GM12878 (cell line): ENCODE measurements around the gene UTP25. TPM values are rescaled to one million over a fixed set of nuclear protein-coding genes. Genes with fewer than 3 reads are reported as not detected.

ENCODE experiments used
- ATAC-seq: fragments of 200-7000 bp; cut with Tn5 transposase; 3 replicates; pipeline ENCODE4 v1.9.1; 2020; ENCODE audit warnings: mild to moderate bottlenecking, moderate library complexity
- BruUV-seq: library from RNA; stranded (reverse); fragments of 400-500 nt; replicated peaks from 2 replicates; lab custom pipeline; 2021; lab: Mats Ljungman, UMichigan
- CTCF ChIA-PET: fragments of 300-600 bp; sonication (Branson Sonifier 250); formaldehyde crosslinking; extraction: SDS; loops from one replicate; lab custom pipeline; 2021; ENCODE audit warnings: inconsistent platforms; lab: Yijun Ruan, JAX
- POLR2A ChIA-PET: fragments of 350-600 bp; formaldehyde crosslinking; extraction: SDS; loops from one replicate; lab custom pipeline; 2021; ENCODE audit warnings: inconsistent platforms; lab: Charles Lee
- RAD21 ChIA-PET: fragments of 300-600 bp; sonication (Branson Sonifier 250); formaldehyde crosslinking; loops from one replicate; lab custom pipeline; 2023; ENCODE audit warnings: antibody characterized with exemption; ENCODE audit not compliant: unreplicated experiment; lab: Charles Lee
- SMC1A ChIA-PET: fragments of 300-600 bp; sonication (Branson Sonifier 250); formaldehyde crosslinking; loops from one replicate; lab custom pipeline; 2023; ENCODE audit not compliant: unreplicated experiment, uncharacterized antibody; lab: Charles Lee
- DNase-seq: peaks from one replicate; pipeline ENCODE4 v3.0.0-alpha.2; 2011; ENCODE audit warnings: low read depth, low spot score
- FAIRE-seq: peaks from 3 replicates; lab custom pipeline; 2011; peaks lifted over from hg19 to GRCh38; lab: Jason Lieb, UNC
- H2AFZ ChIP-seq: 2 replicates; pipeline ENCODE4 v1.6.0; 2011; ENCODE audit warnings: low read depth, low read length, control low read depth; ENCODE audit not compliant: control insufficient read depth
- H3K27ac ChIP-seq: 2 replicates; pipeline ENCODE4 v1.5.1; 2011; ENCODE audit warnings: control low read depth; ENCODE audit not compliant: control insufficient read depth, insufficient read depth
- H3K27me3 ChIP-seq, 2 experiments: replicated peaks in 1 of 2; 2 replicates each; pipeline versions ENCODE4 v1.6.0 to v1.6.1; 2011; ENCODE audit warnings: low read length in 1 of 2; ENCODE audit not compliant: control insufficient read depth in 2 of 2, insufficient read depth in 2 of 2
- H3K36me3 ChIP-seq, 2 experiments: 2 replicates each; pipeline ENCODE4 v1.5.1; 2011; ENCODE audit warnings: low read length in 1 of 2; ENCODE audit not compliant: control insufficient read depth in 2 of 2, insufficient read depth in 2 of 2
- H3K4me1 ChIP-seq: 2 replicates; pipeline ENCODE4 v1.6.1; 2011; ENCODE audit warnings: mild to moderate bottlenecking, low read length, moderate library complexity, mixed read lengths; ENCODE audit not compliant: control insufficient read depth, insufficient read depth
- H3K4me2 ChIP-seq: 2 replicates; pipeline ENCODE4 v1.6.0; 2011; ENCODE audit warnings: control low read depth; ENCODE audit not compliant: control insufficient read depth, insufficient read depth
- H3K4me3 ChIP-seq: fragments of 200-600 bp; sonication (generic); 2 replicates; pipeline ENCODE4 v1.5.1; 2016
- H3K79me2 ChIP-seq: 2 replicates; pipeline ENCODE4 v1.6.0; 2011; ENCODE audit warnings: low read length; ENCODE audit not compliant: control insufficient read depth, insufficient read depth
- H3K9ac ChIP-seq: 2 replicates; pipeline ENCODE4 v1.8.0; 2011; ENCODE audit warnings: low read length, control low read depth, mixed read lengths; ENCODE audit not compliant: control insufficient read depth, insufficient read depth
- H3K9me3 ChIP-seq: replicated peaks from 3 replicates; pipeline ENCODE4 v1.5.1; 2011; ENCODE audit warnings: mild to moderate bottlenecking, low read length; ENCODE audit not compliant: control insufficient read depth, insufficient read depth
- H4K20me1 ChIP-seq: 2 replicates; pipeline ENCODE4 v1.6.0; 2011; ENCODE audit not compliant: control insufficient read depth, insufficient read depth
- CREB1 ChIP-seq: IDR thresholded peaks from 2 replicates; pipeline ENCODE4 v1.6.1; 2012; ENCODE audit warnings: low read depth, mild to moderate bottlenecking, inconsistent platforms
- MTA2 ChIP-seq: fragments of 450-650 bp; IDR thresholded peaks from 2 replicates; pipeline ENCODE4 v1.6.1; 2016; ENCODE audit warnings: low read depth, mild to moderate bottlenecking, moderate library complexity
- NR2C2 ChIP-seq: IDR thresholded peaks from 2 replicates; pipeline ENCODE4 v1.6.1; 2011; ENCODE audit warnings: borderline replicate concordance, low read depth; ENCODE audit not compliant: control insufficient read depth, insufficient read length
- RFX5 ChIP-seq: IDR thresholded peaks from 2 replicates; pipeline ENCODE4 v1.6.1; 2011; ENCODE audit warnings: low read depth, low read length, improper control_type of control experiment
- SREBF2 ChIP-seq: IDR thresholded peaks from 2 replicates; pipeline ENCODE4 v1.6.1; 2012; ENCODE audit warnings: mild to moderate bottlenecking, low read length
- STAT1 ChIP-seq: fragments of 450-650 bp; conservative IDR thresholded peaks from 2 replicates; pipeline ENCODE4 v1.6.1; 2014; ENCODE audit warnings: antibody characterized with exemption, mild to moderate bottlenecking
- ZBED1 ChIP-seq: IDR thresholded peaks from 2 replicates; pipeline ENCODE4 v1.6.1; 2016; ENCODE audit warnings: borderline replicate concordance
- ZNF384 ChIP-seq: IDR thresholded peaks from 2 replicates; pipeline ENCODE4 v1.6.1; 2012; ENCODE audit warnings: low read depth, mild to moderate bottlenecking, low read length, improper control_type of control experiment, borderline replicate concordance
- ZNF622 ChIP-seq: fragments of 450-650 bp; IDR thresholded peaks from 2 replicates; pipeline ENCODE4 v1.6.1; 2017; ENCODE audit warnings: mild to moderate bottlenecking, inconsistent platforms
- WGBS: methylation state at CpG from one replicate; pipeline ENCODE4 v1.1.6; 2016; ENCODE audit warnings: low lambda C conversion rate; ENCODE audit not compliant: insufficient replicate concordance, insufficient coverage; ENCODE audit errors: missing lambda C conversion rate; 5-methylcytosine and 5-hydroxymethylcytosine counted together
- in situ Hi-C: fragments of 300-500 bp; cut with MboI; formaldehyde crosslinking; loops from 9 replicates; pipeline ENCODE4 v1.14.3; 2018; ENCODE audit warnings: mixed read lengths
- intact Hi-C: fragments of 100-400 bp; cut with micrococcal nuclease; formaldehyde crosslinking; loops from one replicate; pipeline ENCODE4 v1.14.2; 2022; ENCODE audit not compliant: unreplicated experiment
- polyA plus RNA-seq, 11 experiments: library from polyadenylated mRNA; depleted of rRNA in 4 of 11; unstranded in 6 of 11; stranded (reverse) in 5 of 11; fragments of >200 nt; fragmentation: Nextera tagmentation in 4 of 11; fragmentation: Illumina TruSeq in 1 of 11; extraction: Ambion mirVana in 4 of 11; extraction: Trizol in 1 of 11; gene quantifications; 1 replicate in 1 of 11; 2 replicates in 10 of 11; pipeline versions ENCODE4 v1.2.1 to v1.2.3, GENCODE V29; 2011 to 2016; ENCODE audit warnings: inconsistent platforms in 2 of 11, missing spikeins in 2 of 11, low read depth in 1 of 11
- total RNA-seq, 4 experiments: library from RNA; depleted of rRNA in 3 of 4; stranded (reverse); fragments of >200 nt in 3 of 4; fragmentation: Illumina TruSeq in 1 of 4; extraction: Trizol in 1 of 4; gene quantifications; 2 replicates each; pipeline versions ENCODE4 v1.2.1 to v1.2.3, GENCODE V29; 2013 to 2021
- TF ChIP-seq, protein P1 (sequence below): fragments of 450-650 bp; IDR thresholded peaks from 2 replicates; pipeline ENCODE4 v1.6.1; 2018; ENCODE audit warnings: borderline replicate concordance, mild to moderate bottlenecking; ENCODE audit not compliant: partially characterized antibody
- TF ChIP-seq, protein P2 (sequence below): fragments of 450-650 bp; IDR thresholded peaks from 2 replicates; pipeline ENCODE4 v1.6.1; 2017; ENCODE audit warnings: mild to moderate bottlenecking, low read depth, inconsistent platforms; ENCODE audit not compliant: poor library complexity, severe bottlenecking
- TF ChIP-seq, protein P3 (sequence below): fragments of 150-350 bp; IDR thresholded peaks from 2 replicates; pipeline ENCODE4 v1.6.1; 2014; ENCODE audit warnings: mild to moderate bottlenecking, low read depth, low read length

Gene UTP25
- total and polyA plus RNA-seq, 10 of the 15 experiments (the other 5 are each of a cell fraction or from before 2014, with no cell fraction given) = 3.0 to 13.3 (median 8.5) TPM

DNA sequence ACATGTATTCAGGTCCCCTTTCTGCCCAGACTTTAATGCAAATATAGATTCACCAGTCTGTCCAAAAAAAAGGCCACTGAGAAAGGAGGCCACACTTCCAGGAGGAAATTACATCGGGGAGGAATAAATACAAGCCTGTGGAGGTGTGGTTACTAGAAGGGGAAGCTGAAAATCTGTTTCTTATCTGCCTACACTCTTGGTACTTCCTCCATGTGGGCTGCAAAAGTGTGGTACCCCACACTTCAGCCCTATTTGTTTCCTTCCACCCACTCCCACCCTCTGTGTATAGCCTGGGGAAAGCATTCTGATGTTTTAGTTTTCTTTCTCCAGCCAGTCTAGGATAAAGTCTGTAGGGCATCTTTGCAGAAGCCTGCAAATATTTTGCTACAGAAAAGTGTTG lies 38.4 kb downstream of the UTP25 start:
- H4K20me1 ChIP-seq = no peaks in the 10 kb centered on the region
- no peak for TF ChIP-seq ZBED1
- TF ChIP-seq, protein P1, sequence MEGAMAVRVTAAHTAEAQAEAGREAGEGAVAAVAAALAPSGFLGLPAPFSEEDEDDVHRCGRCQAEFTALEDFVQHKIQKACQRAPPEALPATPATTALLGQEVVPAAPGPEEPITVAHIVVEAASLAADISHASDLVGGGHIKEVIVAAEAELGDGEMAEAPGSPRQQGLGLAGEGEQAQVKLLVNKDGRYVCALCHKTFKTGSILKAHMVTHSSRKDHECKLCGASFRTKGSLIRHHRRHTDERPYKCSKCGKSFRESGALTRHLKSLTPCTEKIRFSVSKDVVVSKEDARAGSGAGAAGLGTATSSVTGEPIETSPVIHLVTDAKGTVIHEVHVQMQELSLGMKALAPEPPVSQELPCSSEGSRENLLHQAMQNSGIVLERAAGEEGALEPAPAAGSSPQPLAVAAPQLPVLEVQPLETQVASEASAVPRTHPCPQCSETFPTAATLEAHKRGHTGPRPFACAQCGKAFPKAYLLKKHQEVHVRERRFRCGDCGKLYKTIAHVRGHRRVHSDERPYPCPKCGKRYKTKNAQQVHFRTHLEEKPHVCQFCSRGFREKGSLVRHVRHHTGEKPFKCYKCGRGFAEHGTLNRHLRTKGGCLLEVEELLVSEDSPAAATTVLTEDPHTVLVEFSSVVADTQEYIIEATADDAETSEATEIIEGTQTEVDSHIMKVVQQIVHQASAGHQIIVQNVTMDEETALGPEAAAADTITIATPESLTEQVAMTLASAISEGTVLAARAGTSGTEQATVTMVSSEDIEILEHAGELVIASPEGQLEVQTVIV = no peak
- no peak for TF ChIP-seq NR2C2
- TF ChIP-seq, protein P2, sequence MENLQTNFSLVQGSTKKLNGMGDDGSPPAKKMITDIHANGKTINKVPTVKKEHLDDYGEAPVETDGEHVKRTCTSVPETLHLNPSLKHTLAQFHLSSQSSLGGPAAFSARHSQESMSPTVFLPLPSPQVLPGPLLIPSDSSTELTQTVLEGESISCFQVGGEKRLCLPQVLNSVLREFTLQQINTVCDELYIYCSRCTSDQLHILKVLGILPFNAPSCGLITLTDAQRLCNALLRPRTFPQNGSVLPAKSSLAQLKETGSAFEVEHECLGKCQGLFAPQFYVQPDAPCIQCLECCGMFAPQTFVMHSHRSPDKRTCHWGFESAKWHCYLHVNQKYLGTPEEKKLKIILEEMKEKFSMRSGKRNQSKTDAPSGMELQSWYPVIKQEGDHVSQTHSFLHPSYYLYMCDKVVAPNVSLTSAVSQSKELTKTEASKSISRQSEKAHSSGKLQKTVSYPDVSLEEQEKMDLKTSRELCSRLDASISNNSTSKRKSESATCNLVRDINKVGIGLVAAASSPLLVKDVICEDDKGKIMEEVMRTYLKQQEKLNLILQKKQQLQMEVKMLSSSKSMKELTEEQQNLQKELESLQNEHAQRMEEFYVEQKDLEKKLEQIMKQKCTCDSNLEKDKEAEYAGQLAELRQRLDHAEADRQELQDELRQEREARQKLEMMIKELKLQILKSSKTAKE = no peak
- no peak for TF ChIP-seq MTA2
- no peak for TF ChIP-seq STAT1
- no peak for TF ChIP-seq CREB1
- no peak for TF ChIP-seq ZNF622
- no peak for TF ChIP-seq RFX5
- no peak for TF ChIP-seq ZNF384
- no peak for TF ChIP-seq SREBF2
- TF ChIP-seq, protein P3, sequence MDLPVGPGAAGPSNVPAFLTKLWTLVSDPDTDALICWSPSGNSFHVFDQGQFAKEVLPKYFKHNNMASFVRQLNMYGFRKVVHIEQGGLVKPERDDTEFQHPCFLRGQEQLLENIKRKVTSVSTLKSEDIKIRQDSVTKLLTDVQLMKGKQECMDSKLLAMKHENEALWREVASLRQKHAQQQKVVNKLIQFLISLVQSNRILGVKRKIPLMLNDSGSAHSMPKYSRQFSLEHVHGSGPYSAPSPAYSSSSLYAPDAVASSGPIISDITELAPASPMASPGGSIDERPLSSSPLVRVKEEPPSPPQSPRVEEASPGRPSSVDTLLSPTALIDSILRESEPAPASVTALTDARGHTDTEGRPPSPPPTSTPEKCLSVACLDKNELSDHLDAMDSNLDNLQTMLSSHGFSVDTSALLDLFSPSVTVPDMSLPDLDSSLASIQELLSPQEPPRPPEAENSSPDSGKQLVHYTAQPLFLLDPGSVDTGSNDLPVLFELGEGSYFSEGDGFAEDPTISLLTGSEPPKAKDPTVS = no peak
- no TSS peak for BruUV-seq
- H3K4me1 ChIP-seq = no peaks in the 10 kb centered on the region
- H3K79me2 ChIP-seq = no peaks in the 10 kb centered on the region
- WGBS = 0% methylated on average over 1 of the region's 1 CpG
- no peak for ATAC-seq
- DNase-seq = no peak
- no peak overlapping the region for H3K27ac ChIP-seq
- SMC1A ChIA-PET = no interaction called here
- POLR2A ChIA-PET = interaction anchor here (0.6 kb wide), 1 partner anchor 519 kb away, joined by 3 read pairs; no protein-coding TSS in a partner anchor
- H3K27me3 ChIP-seq = no peaks in the 10 kb centered on the region; a peak in 1 of 4 replicates
- H3K9me3 ChIP-seq = no peaks in the 10 kb centered on the region
- no peak overlapping the region for H2AFZ ChIP-seq
- FAIRE-seq = no peak
- CTCF ChIA-PET = no interaction called here
- intact Hi-C loops (no loop called here), in situ Hi-C loops (loop anchor here (5.0 kb wide), 1 partner anchor 446 kb away; no protein-coding TSS in a partner anchor)
- H3K36me3 ChIP-seq = no peaks in the 10 kb centered on the region
- no peak overlapping the region for H3K9ac ChIP-seq
- RAD21 ChIA-PET = no interaction called here
- no peak overlapping the region for H3K4me2 ChIP-seq
- no peak overlapping the region for H3K4me3 ChIP-seq
